Renal cortex interstitium (tissue), 11 donors: Measurements from ENCODE around the gene EPHA3. TPM values are rescaled to one million over a fixed set of nuclear protein-coding genes. Genes with fewer than 3 reads are reported as not detected.
A peak's percentile ranks its signal among the peaks of the same experiment; 100 is the strongest.
"Not testable (repeated sequence)": the region's sequence is repeated elsewhere in the genome, so short reads cannot be mapped to it uniquely, and the experiment has no call there.

ENCODE experiments used
- DNase-seq, 11 donors: peaks; one replicate each; pipeline ENCODE4 v3.0.0-alpha.2; 2013; ENCODE audit warnings: low read depth in 9 of 11, low spot score in 4 of 11; ENCODE audit errors: extremely low read depth in 1 of 11
- polyA plus RNA-seq, 3 donors: library from polyadenylated mRNA; unstranded; fragments of 120-200 nt; gene quantifications; one replicate each; pipeline ENCODE4 v1.2.1, GENCODE V29; 2013; ENCODE audit not compliant: insufficient read length in 3 of 3

EPHA3 gene
- polyA plus RNA-seq, 3 donors, result 3.2 to 5.1 (median 4.8) TPM

DNA sequence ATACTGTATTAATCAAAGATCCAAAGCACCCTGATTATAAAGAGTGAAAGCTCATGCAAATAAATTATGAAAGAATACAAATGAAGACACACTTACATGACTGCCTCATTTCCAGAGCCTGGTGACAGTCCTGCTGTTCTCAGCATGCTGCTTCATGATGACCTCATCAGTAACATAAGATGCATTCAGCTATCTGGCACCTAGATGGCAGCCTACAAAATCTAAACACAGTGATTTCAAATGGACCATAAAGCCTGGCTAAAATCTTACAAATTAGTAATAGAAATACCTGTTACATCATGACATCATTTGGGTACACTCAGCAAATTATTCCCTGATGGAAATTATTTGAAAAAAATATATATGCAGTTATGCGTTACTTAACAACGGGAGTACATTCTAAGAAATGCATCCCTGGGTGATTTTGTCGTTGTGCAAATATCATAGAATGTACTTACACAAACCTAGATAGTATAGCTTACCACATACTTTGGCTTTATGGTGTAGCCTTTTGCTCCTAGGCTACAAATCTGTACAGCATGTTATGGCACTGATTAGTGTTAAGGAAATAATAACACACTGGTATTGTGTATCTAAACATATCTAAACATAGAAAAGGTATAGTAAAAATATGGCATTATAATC is 207.2 kb downstream of the EPHA3 start:
- DNase-seq, result peak in 7 of 11 donors; percentile 4 to 27 (median 13)

DNA sequence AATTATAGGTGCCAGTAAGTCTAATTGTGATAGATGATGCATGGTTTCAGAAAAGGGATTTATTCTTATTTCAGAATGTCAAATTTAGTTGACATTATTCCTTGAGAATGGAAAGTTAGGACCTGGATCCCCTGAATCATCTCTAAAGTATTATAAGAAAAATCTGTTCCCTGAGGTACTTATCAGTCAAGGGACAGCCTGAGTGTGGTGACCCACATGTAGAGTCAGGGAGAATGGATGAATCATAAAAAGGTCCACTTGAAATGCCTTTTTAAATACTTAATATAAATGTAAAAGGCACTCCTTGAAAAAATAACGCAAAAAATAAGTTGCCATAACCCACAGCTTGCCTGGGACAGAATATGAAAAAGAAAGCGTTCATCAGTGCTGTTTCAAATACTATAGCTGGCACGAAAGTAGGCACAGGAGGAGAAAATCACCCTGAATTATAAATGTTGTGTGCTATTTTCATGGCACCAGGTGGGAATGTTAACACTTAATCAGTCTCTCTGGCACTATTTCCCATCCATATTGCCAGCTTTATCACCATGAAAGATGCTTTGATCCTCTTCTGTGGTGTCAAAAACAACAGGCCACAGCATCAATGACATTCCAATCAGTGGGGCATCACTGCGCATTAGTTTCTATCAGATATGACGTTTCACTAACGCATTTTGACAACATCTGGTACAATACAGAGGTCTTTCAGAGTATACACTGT is 208.5 kb downstream of the EPHA3 start:
- no peak for DNase-seq

DNA sequence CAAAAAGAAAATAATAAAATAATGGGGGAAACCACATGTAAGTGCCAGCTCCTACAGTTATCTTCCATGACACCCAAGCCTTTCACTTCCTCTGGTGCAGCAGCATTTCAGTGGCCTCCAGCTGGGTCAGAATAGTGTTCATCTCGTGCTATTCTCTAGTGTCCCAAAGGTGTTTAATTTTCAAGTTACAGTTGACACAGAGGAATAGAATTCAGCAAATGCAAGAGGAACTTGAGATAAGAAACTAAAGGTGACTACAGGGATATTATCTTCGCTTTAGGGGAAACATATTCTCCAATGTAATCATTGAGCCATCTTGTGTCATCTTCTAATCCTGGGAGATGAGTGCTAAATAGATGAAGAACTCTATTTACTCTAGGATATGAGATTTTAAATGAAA is 212.8 kb downstream of the EPHA3 start:
- no peak for DNase-seq

DNA sequence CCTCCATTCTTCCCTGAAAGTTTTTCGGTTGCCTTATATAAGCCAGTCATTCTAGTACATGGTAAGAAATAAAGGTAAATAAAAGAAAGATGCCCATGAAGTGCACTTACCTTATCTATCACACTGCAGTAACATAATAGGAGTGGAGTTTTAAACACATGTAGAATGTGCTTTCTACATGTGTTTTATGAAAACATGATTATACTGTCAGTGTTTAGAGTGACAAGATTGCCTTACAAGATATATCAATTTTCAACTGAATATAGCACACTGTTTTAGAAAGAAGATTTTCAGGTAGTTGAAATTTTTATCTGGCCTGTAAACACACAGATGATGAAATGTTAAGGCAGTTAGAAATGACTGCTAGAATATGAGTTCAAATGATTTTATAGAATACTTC is 219.6 kb downstream of the EPHA3 start:
- DNase-seq, result no peak

DNA sequence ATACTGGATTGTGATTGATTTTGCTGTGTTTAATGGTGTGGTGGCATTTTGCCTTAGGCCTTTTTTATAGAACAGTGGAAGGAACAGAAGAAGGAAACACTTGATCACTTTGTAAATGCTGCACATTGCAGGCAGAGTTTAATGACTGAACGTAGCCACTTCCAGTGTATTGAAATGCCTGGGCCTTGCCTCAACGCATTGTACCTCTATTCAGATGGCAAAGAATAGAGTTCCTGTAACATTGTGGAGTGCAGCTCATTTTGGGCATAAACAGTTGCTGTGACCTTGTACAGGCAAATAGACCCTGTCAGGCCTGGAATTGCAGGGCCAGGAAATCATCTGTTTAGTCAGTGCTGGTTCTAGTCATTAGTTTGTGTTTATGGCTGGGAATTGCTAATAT is 225.0 kb downstream of the EPHA3 start:
- no peak for DNase-seq

DNA sequence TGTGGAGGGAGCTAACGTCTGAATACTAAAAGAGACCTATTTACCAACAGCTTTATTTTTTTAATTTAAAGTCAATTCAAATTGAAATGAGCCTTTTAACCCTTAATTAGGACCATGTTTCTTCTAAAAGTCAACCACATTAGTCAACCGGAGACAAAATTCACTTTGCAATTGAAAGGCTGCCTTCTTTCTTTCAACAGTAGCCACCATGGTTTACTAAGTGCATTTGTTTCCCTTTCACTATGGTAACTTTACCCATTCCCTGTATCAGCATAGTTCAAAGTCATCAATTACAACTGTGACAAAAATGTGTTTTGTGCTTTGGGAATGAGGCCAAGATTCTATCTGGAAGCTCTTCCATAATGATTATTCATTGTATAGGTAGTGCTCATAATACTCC is 225.4 kb downstream of the EPHA3 start:
- no peak for DNase-seq

DNA sequence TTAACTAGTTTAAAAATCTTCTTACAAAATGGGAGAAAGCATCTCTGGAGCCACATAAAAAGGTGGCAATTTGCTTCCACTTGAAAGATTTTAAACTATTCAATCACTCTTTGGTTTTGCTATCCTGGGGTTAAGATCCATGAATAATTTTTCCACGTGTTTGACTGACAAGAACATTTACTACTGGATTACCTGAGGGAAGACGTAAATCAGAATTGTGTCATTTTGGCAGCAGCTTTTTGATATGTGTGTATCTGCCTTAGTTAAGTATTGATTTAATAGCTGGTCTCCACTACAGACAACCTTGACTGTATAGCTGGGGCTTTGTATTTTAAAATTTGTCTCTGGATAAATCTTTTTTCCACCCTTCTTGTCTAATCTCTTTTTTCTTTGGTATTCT is 228.3 kb downstream of the EPHA3 start:
- no peak for DNase-seq

DNA sequence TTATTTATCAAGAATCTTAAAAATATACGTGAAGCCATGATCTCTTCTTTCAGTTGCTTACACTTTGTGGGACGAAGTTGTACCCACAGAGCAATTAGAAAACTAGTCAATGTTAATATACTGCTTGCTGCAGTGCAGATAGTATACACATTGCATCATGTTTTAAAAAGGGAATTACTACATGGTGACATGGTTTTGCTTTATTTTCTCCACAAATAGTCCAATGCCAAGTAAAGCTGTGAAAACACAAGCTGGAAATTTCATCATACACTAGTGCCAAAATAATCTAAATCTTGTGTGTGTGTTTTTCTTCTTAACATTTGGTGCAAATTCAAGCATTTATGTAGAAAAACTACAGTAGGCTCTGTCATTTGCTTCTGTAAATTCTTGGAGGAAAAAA is 233.0 kb downstream of the EPHA3 start:
- DNase-seq, result no peak

DNA sequence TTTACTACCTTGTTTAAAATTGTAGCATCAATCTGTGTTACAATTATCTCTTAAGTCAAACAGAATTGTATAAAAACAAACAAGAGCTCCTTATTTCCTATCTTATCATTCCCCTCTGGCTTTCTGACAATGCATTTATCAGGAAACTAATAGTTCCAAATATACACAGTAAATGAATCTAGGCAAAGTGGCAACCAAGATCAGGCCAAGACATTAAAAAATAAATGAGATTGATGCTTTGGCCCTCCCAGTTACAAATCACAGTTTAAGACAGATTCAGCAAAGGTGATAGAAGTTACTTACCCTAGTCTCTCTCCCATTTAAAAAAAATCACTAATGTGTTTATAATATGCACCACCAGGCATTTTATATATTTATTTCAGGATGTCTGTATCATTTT is 236.7 kb downstream of the EPHA3 start:
- no peak for DNase-seq

DNA sequence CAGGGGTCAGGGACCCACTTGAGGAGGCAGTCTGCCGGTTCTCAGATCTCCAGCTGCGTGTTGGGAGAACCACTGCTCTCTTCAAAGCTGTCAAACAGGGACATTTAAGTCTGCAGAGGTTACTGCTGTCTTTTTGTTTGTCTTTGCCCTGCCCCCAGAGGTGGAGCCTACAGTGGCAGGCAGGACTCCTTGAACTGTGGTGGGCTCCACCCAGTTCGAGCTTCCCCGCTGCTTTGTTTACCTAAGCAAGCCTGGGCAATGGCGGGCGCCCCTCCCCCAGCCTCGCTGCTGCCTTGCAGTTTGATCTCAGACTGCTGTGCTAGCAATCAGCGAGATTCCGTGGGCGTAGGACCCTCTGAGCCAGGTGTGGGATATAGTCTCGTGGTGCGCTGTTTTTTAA is 243.5 kb downstream of the EPHA3 start:
- not testable (repeated sequence) for DNase-seq

DNA sequence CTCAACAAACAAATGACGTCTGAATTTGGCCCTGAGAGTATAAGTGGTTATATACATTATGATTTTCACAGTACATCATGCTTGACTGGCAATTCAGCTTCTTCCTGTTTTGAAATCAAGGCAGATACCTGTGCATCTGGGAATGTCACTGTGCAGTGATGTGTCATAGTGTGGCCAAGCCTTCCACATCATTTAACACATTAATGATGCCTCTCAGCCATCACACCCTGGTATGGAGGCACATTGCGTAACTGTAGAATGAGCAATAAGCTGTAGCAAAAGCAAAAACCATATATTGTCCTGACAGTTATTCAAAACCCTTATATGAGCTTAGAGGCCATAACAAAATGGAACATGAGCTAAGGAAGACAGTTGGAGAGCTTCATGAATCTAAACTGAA is 246.0 kb downstream of the EPHA3 start:
- DNase-seq, result no peak

DNA sequence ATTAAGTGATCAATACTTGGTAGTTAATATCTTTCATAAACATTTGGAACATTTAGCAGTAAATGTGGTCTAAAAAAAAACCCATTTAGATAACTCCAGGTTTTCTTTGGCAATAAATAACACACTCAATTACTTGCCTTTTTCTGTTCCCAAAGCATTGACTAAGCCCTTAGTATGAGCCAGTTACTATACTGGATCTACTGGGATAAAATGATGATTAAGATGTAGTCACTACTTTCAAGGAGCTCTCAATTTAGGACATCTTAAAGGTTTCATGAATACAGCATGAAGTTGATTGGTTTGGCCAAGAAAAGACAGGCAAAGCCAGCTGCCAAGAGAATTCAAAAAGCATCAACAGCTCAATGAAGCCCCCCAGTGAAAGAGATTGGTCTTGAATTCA is 250.9 kb downstream of the EPHA3 start:
- DNase-seq, result no peak

DNA sequence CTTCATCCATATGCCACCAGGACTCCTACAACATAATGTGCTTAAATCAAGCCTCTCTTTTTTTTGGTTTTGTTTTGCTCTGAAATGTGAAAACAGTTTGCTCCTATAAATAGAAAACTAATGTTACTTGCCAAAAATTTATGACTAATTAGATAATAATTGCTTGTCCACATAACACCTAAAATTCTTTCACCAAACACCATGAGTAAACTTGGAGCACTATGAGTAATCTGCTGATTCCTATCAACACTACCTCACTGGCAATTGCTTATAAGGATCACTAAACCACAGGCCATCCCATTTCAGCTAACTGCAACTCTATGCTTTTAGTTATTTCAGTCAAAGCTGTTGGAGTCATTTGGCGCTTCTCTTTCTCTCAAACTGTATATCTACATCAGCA is 252.7 kb downstream of the EPHA3 start:
- no peak for DNase-seq

DNA sequence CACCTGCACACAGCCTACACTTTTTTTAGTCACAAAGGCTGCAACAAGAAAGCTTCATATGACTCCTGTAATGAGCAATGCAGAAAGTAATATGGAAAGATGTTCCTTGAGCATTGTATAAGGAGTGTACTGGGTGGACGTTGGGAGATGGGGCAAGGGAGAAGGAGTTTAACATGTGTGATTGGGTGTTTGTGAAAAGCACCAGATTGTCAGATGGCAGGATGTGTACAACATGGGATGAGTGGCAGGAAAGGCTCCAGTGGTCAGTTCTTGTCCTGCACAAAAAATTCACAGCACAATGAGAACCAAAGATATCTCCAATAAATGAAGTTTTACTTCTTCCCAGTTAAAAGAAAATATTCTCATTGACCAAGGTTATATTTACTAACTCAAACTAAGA is 255.1 kb downstream of the EPHA3 start:
- DNase-seq, result no peak

DNA sequence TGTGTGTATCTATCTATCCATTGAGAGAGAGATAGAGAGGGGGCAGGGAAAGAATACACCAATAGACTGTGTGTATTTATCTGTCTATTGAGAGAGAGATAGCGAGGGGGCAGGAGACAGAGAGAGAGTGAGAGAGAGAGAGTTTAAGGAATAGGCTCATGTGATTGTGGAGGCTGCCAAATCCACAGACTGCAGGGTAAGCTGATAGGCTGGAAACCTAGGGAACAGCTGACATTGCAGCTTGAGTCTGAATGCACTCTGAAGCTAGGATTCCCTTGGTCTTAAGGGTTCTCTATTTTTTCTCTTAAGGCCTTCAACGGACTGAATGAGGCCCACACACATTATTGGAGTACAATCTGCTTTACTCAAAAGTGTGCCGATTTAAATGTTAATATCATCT is 255.8 kb downstream of the EPHA3 start:
- no peak for DNase-seq

DNA sequence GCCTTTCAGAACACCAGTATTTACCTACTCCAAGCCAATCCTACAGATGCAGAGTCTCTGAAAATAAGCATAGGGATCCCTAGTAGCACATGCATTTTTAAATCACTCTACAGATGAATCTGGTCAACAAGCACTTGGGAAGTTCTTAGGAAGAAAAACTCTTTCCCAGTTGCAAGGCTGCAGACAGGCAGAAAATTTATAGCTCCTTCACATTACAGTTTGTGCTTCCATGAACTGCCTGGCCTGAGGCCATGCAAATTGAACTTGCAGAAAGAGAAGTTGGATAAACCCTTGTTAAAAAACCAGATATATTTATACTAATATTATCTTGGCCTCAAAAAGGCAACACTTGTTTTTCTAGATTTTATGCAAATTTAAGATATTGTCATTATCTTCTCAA is 256.9 kb downstream of the EPHA3 start:
- peak in 3 of 11 donors; percentile 4 to 18 (median 16) for DNase-seq

DNA sequence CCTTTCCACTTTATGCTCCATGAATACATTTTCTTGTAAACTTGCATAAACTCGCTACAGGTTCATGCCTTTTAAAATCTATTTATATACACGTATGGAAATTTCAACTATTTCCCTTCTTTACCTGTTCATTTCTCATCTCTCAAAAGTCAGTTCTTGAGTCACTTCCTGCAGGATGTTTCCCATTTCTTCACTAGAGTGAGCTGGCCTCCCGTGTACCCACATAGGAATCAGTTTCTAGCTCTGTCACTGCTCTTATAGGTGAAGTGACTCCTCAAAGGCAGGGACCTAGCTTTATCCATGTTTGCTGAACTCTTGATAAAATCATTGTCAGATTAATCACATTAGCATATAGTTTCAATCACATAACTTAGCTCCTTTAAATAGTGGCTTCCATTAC is 259.7 kb downstream of the EPHA3 start:
- no peak for DNase-seq

DNA sequence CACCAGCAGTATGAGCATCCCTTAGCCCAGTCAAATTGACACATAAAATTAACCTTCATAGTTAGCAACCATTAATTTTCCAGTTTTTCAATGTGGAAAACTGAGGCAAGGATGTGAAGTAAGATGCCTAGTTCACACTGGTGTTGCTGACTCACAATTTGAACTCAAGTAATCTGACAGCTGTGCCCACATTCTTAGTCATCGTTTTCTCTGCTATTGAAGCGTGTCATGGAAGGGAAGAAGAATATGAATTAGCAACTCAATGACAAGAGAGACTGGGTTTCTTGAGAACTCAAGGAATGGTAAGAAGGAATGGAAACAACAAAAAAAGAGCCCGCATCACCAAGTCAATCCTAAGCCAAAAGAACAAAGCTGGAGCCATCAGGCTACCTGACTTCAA is 261.4 kb downstream of the EPHA3 start:
- DNase-seq, result no peak

DNA sequence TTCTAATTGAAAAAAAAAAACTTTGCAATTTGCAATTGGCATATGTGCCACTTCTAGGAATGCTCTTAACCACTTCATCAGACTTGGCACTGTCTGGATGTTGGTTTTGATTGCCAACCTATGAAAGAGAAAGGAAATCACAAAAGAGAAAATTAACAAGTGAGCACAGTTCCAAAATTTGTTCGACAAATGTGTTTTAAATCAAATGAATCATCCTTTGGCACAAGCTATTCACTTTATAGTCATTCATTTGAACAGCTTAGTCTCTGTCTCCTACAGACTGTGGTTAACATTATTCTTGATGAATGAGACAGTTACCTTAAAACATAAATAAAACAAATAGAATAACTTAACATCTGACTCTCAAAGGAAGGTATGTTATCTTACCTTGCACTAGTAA is 265.0 kb downstream of the EPHA3 start:
- no peak for DNase-seq

DNA sequence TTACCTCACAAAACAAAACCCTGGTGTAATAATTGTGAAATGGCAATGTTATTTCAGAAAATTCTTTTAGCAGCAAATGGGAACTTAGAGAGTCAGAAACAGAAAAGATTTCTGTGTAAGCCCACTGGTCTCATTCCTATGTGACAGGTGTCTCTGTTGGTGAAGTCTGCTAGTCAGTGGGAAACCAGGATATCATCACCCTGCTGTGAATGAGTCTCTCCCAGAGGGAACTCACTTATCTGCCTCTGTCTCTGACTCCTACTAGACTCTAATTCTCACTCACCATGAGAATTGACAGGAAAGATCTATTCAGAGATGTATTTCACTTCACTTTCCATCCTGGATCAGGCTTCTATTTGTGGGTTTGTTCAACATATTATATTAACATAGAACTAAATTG is 266.0 kb downstream of the EPHA3 start:
- DNase-seq, result no peak

DNA sequence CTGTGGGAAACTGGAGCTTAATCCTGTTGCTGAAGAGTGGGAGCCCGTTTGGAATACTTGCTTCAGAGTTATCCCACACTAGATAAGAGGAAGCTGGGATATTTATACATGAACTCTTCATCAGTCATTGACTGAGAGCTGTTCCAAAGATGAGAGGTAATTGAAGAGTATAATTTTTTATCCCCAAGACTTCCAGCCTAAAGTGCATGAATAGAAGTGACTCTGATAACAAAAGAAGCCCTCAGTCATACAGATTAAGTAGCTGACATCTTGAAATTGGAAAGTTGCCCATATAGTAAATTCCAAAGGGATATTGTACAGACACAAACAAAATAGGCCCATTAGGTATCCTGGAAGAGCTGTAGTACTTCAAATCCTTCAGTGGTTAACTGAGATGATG is 268.0 kb downstream of the EPHA3 start:
- DNase-seq, result no peak
